Astrocyte (in vitro differentiated cells and primary cell): ENCODE data around the gene URB1. TPM values are rescaled to one million over a fixed set of nuclear protein-coding genes. Genes with fewer than 3 reads are reported as not detected.

Experiments used
- DNase-seq: peaks from one replicate; pipeline ENCODE4 v3.0.0-alpha.2; 2010; ENCODE audit warnings: low read depth
- FAIRE-seq: peaks from 2 replicates; lab custom pipeline; 2011; peaks lifted over from hg19 to GRCh38; lab: Jason Lieb, UNC
- H2AFZ ChIP-seq: 2 replicates; pipeline ENCODE4 v1.6.0; 2012; ENCODE audit warnings: low read depth, low read length, inconsistent platforms
- H3K27ac ChIP-seq: 2 replicates; pipeline ENCODE4 v1.5.1; 2011; ENCODE audit warnings: low read depth, low read length, inconsistent platforms
- H3K27me3 ChIP-seq: 2 replicates; pipeline ENCODE4 v1.6.0; 2011; ENCODE audit warnings: low read length, inconsistent platforms; ENCODE audit not compliant: insufficient read depth
- H3K36me3 ChIP-seq: 2 replicates; pipeline ENCODE4 v1.5.1; 2011; ENCODE audit warnings: low read length, inconsistent platforms; ENCODE audit not compliant: insufficient read depth
- H3K4me1 ChIP-seq: 2 replicates; pipeline ENCODE4 v1.5.1; 2011; ENCODE audit warnings: low read length, inconsistent platforms; ENCODE audit not compliant: insufficient read depth
- H3K4me2 ChIP-seq: 2 replicates; pipeline ENCODE4 v1.6.0; 2012; ENCODE audit warnings: low read length, inconsistent platforms
- H3K4me3 ChIP-seq: 2 replicates; pipeline ENCODE4 v1.5.1; 2011; ENCODE audit warnings: low read depth, mild to moderate bottlenecking, low read length, inconsistent platforms; ENCODE audit not compliant: insufficient read depth
- H3K79me2 ChIP-seq: 2 replicates; pipeline ENCODE4 v1.6.0; 2012; ENCODE audit warnings: mild to moderate bottlenecking, low read length, inconsistent platforms; ENCODE audit not compliant: insufficient read depth
- H3K9ac ChIP-seq: 2 replicates; pipeline ENCODE4 v1.6.0; 2012; ENCODE audit warnings: mild to moderate bottlenecking, low read length, inconsistent platforms
- H3K9me3 ChIP-seq: 2 replicates; pipeline ENCODE4 v1.5.1; 2012; ENCODE audit warnings: low read depth, mild to moderate bottlenecking, low read length, inconsistent platforms; ENCODE audit not compliant: insufficient read depth
- H4K20me1 ChIP-seq: 2 replicates; pipeline ENCODE4 v1.6.0; 2012; ENCODE audit warnings: low read length, inconsistent platforms; ENCODE audit not compliant: insufficient read depth
- H3K27ac Mint-ChIP-seq: one replicate; pipeline ENCODE4 v1.8.0; 2021; ENCODE audit warnings: mild to moderate bottlenecking, mixed read lengths; ENCODE audit not compliant: unreplicated experiment
- H3K27me3 Mint-ChIP-seq: one replicate; pipeline ENCODE4 v1.8.0; 2021; ENCODE audit warnings: low read depth, mixed read lengths; ENCODE audit not compliant: unreplicated experiment
- H3K36me3 Mint-ChIP-seq: one replicate; pipeline ENCODE4 v1.8.0; 2021; ENCODE audit warnings: low read depth, mixed read lengths; ENCODE audit not compliant: unreplicated experiment
- H3K4me1 Mint-ChIP-seq: one replicate; pipeline ENCODE4 v1.8.0; 2021; ENCODE audit warnings: low read depth, mixed read lengths; ENCODE audit not compliant: unreplicated experiment
- H3K4me3 Mint-ChIP-seq: one replicate; pipeline ENCODE4 v1.8.0; 2021; ENCODE audit warnings: mild to moderate bottlenecking, moderate library complexity, mixed read lengths; ENCODE audit not compliant: unreplicated experiment
- H3K9me3 Mint-ChIP-seq: one replicate; pipeline ENCODE4 v1.8.0; 2021; ENCODE audit warnings: mild to moderate bottlenecking, mixed read lengths; ENCODE audit not compliant: unreplicated experiment
- EZH2 ChIP-seq: IDR thresholded peaks from 2 replicates; pipeline ENCODE4 v1.6.1; 2012; ENCODE audit warnings: mild to moderate bottlenecking, low read length, inconsistent platforms; ENCODE audit not compliant: insufficient read depth
- total RNA-seq: library from RNA; stranded (reverse); gene quantifications from 2 replicates; pipeline ENCODE4 v1.2.1, GENCODE V29; 2021
- TF ChIP-seq, protein P1 (sequence below): IDR thresholded peaks from 2 replicates; pipeline ENCODE4 v1.5.1; 2011; ENCODE audit warnings: low read depth, mild to moderate bottlenecking, inconsistent platforms, low read length, moderate library complexity; ENCODE audit not compliant: insufficient read depth

Gene URB1
- total RNA-seq, 1 donor from 2014 or later = 19.2 TPM

DNA sequence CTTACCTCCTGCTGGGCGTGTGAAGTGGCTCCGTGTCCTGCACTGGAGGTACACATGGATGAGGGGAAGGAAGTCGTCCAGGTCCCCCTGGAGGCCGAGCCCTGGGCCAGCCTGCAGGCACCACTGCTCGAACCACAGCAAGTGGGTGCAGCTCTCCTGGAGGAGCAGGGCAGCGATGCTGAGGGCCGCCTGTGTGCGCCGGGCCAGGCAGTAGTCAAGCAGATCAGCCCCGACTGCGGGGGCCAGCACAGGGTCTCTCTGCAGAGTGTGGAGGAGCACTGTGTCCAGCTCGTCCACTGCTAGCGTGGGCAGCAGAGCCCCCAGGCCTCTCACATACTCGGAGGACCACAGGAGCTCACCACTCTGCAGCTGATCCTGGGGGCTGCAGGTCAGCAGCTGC lies 45.9 kb downstream of the URB1 start:
- no peak overlapping the region for H3K4me3 Mint-ChIP-seq
- Histone ChIP-seq H3K9me3 (peaks cover 6% of the 10 kb centered on the region), H3K79me2 (peaks cover 14% of the 10 kb centered on the region), H3K4me2 (no peak overlapping the region), H3K36me3 (peaks cover 68% of the 10 kb centered on the region), H4K20me1 (peaks cover 15% of the 10 kb centered on the region), H3K27me3 (no peaks in the 10 kb centered on the region), H3K9ac (no peak overlapping the region), H3K4me1 (no peaks in the 10 kb centered on the region), H2AFZ (no peak overlapping the region), H3K27ac (no peak overlapping the region), H3K4me3 (no peak overlapping the region)
- H3K27me3 Mint-ChIP-seq = no peaks in the 10 kb centered on the region
- DNase-seq (no peak), FAIRE-seq (no peak)
- TF ChIP-seq, protein P1, sequence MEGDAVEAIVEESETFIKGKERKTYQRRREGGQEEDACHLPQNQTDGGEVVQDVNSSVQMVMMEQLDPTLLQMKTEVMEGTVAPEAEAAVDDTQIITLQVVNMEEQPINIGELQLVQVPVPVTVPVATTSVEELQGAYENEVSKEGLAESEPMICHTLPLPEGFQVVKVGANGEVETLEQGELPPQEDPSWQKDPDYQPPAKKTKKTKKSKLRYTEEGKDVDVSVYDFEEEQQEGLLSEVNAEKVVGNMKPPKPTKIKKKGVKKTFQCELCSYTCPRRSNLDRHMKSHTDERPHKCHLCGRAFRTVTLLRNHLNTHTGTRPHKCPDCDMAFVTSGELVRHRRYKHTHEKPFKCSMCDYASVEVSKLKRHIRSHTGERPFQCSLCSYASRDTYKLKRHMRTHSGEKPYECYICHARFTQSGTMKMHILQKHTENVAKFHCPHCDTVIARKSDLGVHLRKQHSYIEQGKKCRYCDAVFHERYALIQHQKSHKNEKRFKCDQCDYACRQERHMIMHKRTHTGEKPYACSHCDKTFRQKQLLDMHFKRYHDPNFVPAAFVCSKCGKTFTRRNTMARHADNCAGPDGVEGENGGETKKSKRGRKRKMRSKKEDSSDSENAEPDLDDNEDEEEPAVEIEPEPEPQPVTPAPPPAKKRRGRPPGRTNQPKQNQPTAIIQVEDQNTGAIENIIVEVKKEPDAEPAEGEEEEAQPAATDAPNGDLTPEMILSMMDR = no peak
- no peak for TF ChIP-seq EZH2
- H3K4me1 Mint-ChIP-seq = peaks cover 3% of the 10 kb centered on the region
- H3K36me3 Mint-ChIP-seq = peaks cover 60% of the 10 kb centered on the region
- H3K9me3 Mint-ChIP-seq = peaks cover 12% of the 10 kb centered on the region
- no peak overlapping the region for H3K27ac Mint-ChIP-seq

GRCh38 chr21:32340863-32341848 lies 51.7 kb downstream of the URB1 start:
- Histone ChIP-seq H3K9me3 (peaks cover 6% of the 10 kb centered on the region), H3K9ac (no peak overlapping the region), H3K79me2 (peaks cover 9% of the 10 kb centered on the region), H2AFZ (no peak overlapping the region), H3K27me3 (no peaks in the 10 kb centered on the region), H3K36me3 (peaks cover 59% of the 10 kb centered on the region), H3K27ac (no peak overlapping the region), H3K4me2 (no peak overlapping the region), H3K4me3 (no peak overlapping the region), H4K20me1 (peaks cover 18% of the 10 kb centered on the region), H3K4me1 (peaks cover 12% of the 10 kb centered on the region)
- FAIRE-seq (no peak), DNase-seq (no peak)
- TF ChIP-seq, protein P1 = no peak
- TF ChIP-seq EZH2 = no peak
- peaks cover 44% of the 10 kb centered on the region for H3K36me3 Mint-ChIP-seq
- peaks cover 12% of the 10 kb centered on the region for H3K9me3 Mint-ChIP-seq
- H3K4me3 Mint-ChIP-seq = no peak overlapping the region
- H3K27ac Mint-ChIP-seq = no peak overlapping the region
- peaks cover 21% of the 10 kb centered on the region for H3K4me1 Mint-ChIP-seq
- H3K27me3 Mint-ChIP-seq = no peaks in the 10 kb centered on the region
